Islet precursor cell (in vitro differentiated cells): ENCODE data around the gene CDH10.

ENCODE experiments used
- DNase-seq: peaks from one replicate; pipeline ENCODE4 v3.0.0-alpha.2; 2018

The CDH10 gene

DNA sequence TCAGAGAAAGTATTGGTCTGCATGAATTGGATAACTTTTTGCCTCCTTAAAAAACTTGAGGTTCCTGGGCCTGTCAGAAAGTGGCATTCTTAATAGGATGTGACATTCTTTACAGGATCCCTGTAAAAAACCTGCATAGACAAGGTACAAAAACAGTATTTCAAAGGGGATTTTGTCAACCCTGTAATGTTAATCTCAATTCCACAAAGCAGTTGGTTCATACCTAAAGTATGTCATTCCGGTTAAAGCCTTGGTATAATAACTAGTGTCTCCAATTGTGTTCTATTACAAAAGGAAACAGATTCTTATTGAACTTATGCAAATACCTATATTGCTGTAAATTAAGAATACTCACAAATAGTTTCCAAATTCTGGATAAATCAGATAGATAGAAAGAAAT lies 169.7 kb downstream of the CDH10 start:
- no peak for DNase-seq

DNA sequence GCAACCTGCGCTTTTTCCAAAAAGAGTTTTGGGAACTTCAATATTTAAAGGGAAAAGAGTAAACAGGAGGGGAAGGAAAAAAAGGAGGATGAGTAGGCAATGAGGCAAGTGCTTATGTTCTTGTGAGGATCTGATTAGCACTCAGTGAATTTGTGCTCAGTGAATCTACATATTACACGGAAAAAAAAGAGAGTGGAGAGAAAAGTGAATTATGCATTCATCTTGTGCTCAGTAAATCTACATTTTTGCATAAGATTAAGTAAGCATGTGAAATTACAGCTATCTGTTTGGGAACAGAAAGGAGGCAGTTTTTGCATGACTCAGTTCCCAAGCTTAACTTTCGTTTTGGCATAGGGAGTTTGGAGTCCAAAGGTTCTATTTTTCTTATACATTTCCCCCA lies 170.1 kb downstream of the CDH10 start:
- no peak for DNase-seq

DNA sequence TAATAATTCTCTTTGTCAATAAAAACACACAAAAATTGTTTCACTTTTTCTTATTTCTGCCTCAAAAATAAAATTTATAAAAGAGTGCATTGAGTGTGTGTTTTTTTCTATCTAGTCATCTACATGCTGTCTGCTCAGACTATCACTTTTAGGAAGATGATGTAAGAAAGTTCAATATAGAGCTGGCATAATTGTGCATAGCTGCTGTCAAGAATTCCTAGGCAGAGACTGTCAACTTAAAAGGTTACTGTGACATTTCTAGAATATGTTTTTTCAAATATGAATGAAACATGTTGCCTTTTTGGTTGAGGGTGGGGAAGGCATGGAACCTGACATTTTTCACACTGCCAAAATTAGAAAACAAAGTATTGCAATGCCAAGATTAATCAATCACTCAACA lies 172.3 kb downstream of the CDH10 start:
- DNase-seq, result no peak

DNA sequence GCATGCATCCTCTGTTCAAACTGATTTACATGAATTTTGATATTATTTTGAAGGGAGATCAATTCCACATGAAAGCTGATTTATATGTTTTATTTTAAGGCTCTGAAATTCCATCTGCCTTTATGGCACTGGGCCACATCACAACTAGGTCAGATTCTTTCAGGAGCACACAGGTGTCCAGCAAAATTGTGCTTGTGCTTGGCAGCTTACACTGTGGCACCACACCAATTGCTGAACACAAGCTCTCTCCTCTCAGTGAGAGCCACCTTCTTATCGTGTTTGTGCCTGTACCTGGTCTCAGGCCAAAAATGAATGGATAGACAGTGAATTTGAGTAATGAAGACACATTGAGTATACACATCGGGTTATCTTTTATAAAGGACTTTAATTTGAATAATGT lies 200.4 kb downstream of the CDH10 start:
- DNase-seq, result no peak

- no peak for DNase-seq
Observed at GRCh38 chr5:24439465-24439864, 205.3 kb downstream of the CDH10 start.
